T-cell (primary cell): Measurements from ENCODE around the gene ULK1. TPM values are rescaled to one million over a fixed set of nuclear protein-coding genes. Genes with fewer than 3 reads are reported as not detected.

Experiments
- ATAC-seq, 4 experiments: fragments of 200-7000 bp in 3 of 4; fragments of 150-1000 bp in 1 of 4; cut with Tn5 transposase; replicated peaks in 1 of 4; 1 replicate in 3 of 4; 2 replicates in 1 of 4; pipeline ENCODE4 v1.10.0; 2021; ENCODE audit warnings: moderate library complexity in 3 of 4, mild to moderate bottlenecking in 2 of 4, moderate number of reproducible peaks in 1 of 4
- CTCF ChIA-PET, 2 donors: fragments of 300-600 bp; sonication (Branson Sonifier 250); formaldehyde crosslinking; loops; one replicate each; lab custom pipeline; 2022; ENCODE audit warnings: antibody characterized with exemption in 2 of 2; lab: Charles Lee
- POLR2A ChIA-PET, 2 donors: fragments of 300-600 bp; sonication (Branson Sonifier 250); formaldehyde crosslinking; loops; one replicate each; lab custom pipeline; 2022; ENCODE audit warnings: antibody characterized with exemption in 2 of 2; lab: Charles Lee
- DNase-seq, 35 experiments: peaks; one replicate each; pipeline versions ENCODE4 v3.0.0 to v3.0.0-alpha.2; 2013 to 2023
- H3K27ac ChIP-seq: one replicate; pipeline ENCODE4 v1.5.1; 2013; ENCODE audit warnings: low read length
- H3K27me3 ChIP-seq, 2 experiments: replicated peaks in 1 of 2; 1 replicate in 1 of 2; 2 replicates in 1 of 2; pipeline versions ENCODE4 v1.6.1 to v1.7.0; 2013; ENCODE audit warnings: low read length in 1 of 2, mixed read lengths in 1 of 2; ENCODE audit not compliant: control insufficient read depth in 2 of 2, insufficient read depth in 2 of 2; ENCODE audit errors: extremely low read depth in 1 of 2
- H3K36me3 ChIP-seq, 2 donors: 1 replicate in 1 of 2; 2 replicates in 1 of 2; pipeline versions ENCODE4 v1.6.1 to v1.7.0; 2013; ENCODE audit warnings: low read length in 1 of 2; ENCODE audit not compliant: control insufficient read depth in 2 of 2, insufficient read depth in 1 of 2; ENCODE audit errors: extremely low read depth in 1 of 2
- H3K4me1 ChIP-seq, 2 experiments: 1 replicate in 1 of 2; 2 replicates in 1 of 2; pipeline versions ENCODE4 v1.6.1 to v1.7.0; 2013; ENCODE audit warnings: low read length in 2 of 2, mixed read lengths in 1 of 2; ENCODE audit not compliant: insufficient read depth in 2 of 2, control insufficient read depth in 1 of 2; ENCODE audit errors: extremely low read depth in 1 of 2
- H3K4me3 ChIP-seq, 2 donors: 1 replicate in 1 of 2; 2 replicates in 1 of 2; pipeline versions ENCODE4 v1.5.1 to v1.7.0; 2013; ENCODE audit warnings: mild to moderate bottlenecking in 2 of 2, low read length in 1 of 2, moderate library complexity in 1 of 2; ENCODE audit not compliant: control insufficient read depth in 1 of 2; ENCODE audit errors: extremely low read depth in 1 of 2
- H3K9me3 ChIP-seq: 2 replicates; pipeline ENCODE4 v1.7.0; 2013
- H3K27ac Mint-ChIP-seq, 2 donors: one replicate each; pipeline ENCODE4 v1.8.0; 2020 to 2021; ENCODE audit warnings: mild to moderate bottlenecking in 2 of 2, mixed read lengths in 2 of 2
- H3K27me3 Mint-ChIP-seq, 2 donors: one replicate each; pipeline ENCODE4 v1.8.0; 2021 to 2022; ENCODE audit warnings: mixed read lengths in 2 of 2
- H3K36me3 Mint-ChIP-seq: one replicate; pipeline ENCODE4 v1.8.0; 2021; ENCODE audit warnings: mixed read lengths
- H3K4me1 Mint-ChIP-seq, 3 donors: one replicate each; pipeline ENCODE4 v1.8.0; 2020 to 2022; ENCODE audit warnings: mixed read lengths in 3 of 3, mild to moderate bottlenecking in 1 of 3
- H3K4me3 Mint-ChIP-seq, 3 donors: one replicate each; pipeline ENCODE4 v1.8.0; 2020 to 2022; ENCODE audit warnings: mild to moderate bottlenecking in 3 of 3, mixed read lengths in 3 of 3, moderate library complexity in 3 of 3
- H3K9me3 Mint-ChIP-seq, 3 donors: one replicate each; pipeline ENCODE4 v1.8.0; 2020 to 2022; ENCODE audit warnings: mixed read lengths in 3 of 3
- WGBS: methylation state at CpG from one replicate; pipeline ENCODE4 v1.1.5; 2013; ENCODE audit warnings: missing lambda C conversion rate; ENCODE audit not compliant: insufficient coverage; 5-methylcytosine and 5-hydroxymethylcytosine counted together
- total RNA-seq, 35 experiments: library from RNA in 6 of 35; stranded (reverse) in 6 of 35; fragments of 120-200 nt in 1 of 35; gene quantifications; one replicate each; pipeline versions ENCODE4 v1.2.1 to v1.2.4 and lab custom pipeline; 2013 to 2026

Gene ULK1
- total RNA-seq, 5 donors from 2014 or later (not counting 1 experiment from before 2014, with no cell fraction given) = 53.3 to 89.6 (median 57.8) TPM

GRCh38 chr12:131867471-131867870 is 27.0 kb upstream of the ULK1 start:
- no peak overlapping the region for H3K4me3 Mint-ChIP-seq

GRCh38 chr12:131867891-131868675 is 26.3 kb upstream of the ULK1 start:
- ChIA-PET POLR2A (no interaction called here), CTCF (no interaction called here)
- Mint-ChIP-seq H3K27me3 (no peaks in the 10 kb centered on the region), H3K9me3 (no peaks in the 10 kb centered on the region), H3K27ac (no peak overlapping the region), H3K4me3 (no peak overlapping the region), H3K4me1 (no peaks in the 10 kb centered on the region), H3K36me3 (no peaks in the 10 kb centered on the region)
- no peak overlapping the region for H3K4me3 ChIP-seq
- H3K36me3 ChIP-seq = no peaks in the 10 kb centered on the region
- peaks cover 0 to 5% of the 10 kb centered on the region in 2 experiments for H3K27me3 ChIP-seq
- DNase-seq = no peak
- H3K9me3 ChIP-seq = no peaks in the 10 kb centered on the region
- ATAC-seq = no peak
- 88% methylated on average over 28 of the region's 28 CpGs for WGBS
- no peaks in the 10 kb centered on the region for H3K4me1 ChIP-seq
- no peak overlapping the region for H3K27ac ChIP-seq

More at GRCh38 chr12:131867471-131867870, 27.0 kb upstream of the ULK1 start:
- no peaks in the 10 kb centered on the region for H3K9me3 Mint-ChIP-seq
- no peaks in the 10 kb centered on the region for H3K36me3 ChIP-seq
- H3K27me3 Mint-ChIP-seq = no peaks in the 10 kb centered on the region
- H3K27ac ChIP-seq = no peak overlapping the region
- H3K4me1 Mint-ChIP-seq = no peaks in the 10 kb centered on the region
- no peak overlapping the region for H3K4me3 ChIP-seq
- no peaks in the 10 kb centered on the region for H3K4me1 ChIP-seq
- ATAC-seq = no peak
- POLR2A ChIA-PET = no interaction called here
- CTCF ChIA-PET = no interaction called here
- 79% methylated on average over 10 of the region's 10 CpGs for WGBS
- DNase-seq = no peak
- H3K9me3 ChIP-seq = no peaks in the 10 kb centered on the region
- peaks cover 0 to 10% of the 10 kb centered on the region in 2 experiments for H3K27me3 ChIP-seq
- H3K36me3 Mint-ChIP-seq = no peaks in the 10 kb centered on the region
- no peak overlapping the region for H3K27ac Mint-ChIP-seq

- CTCF ChIA-PET = no interaction called here
- no peaks in the 10 kb centered on the region for H3K27me3 ChIP-seq
- ATAC-seq = no peak
Observed at GRCh38 chr12:131869871-131870418, 24.5 kb upstream of the ULK1 start.

GRCh38 chr12:131871677-131872076 is 22.7 kb upstream of the ULK1 start:
- no peak for ATAC-seq
- no peak for DNase-seq
- H3K27me3 Mint-ChIP-seq = peaks cover 0 to 3% of the 10 kb centered on the region in 2 donors
- WGBS = 82% methylated on average over 6 of the region's 6 CpGs
- ChIA-PET POLR2A (no interaction called here), CTCF (no interaction called here)
- H3K36me3 Mint-ChIP-seq = no peaks in the 10 kb centered on the region
- no peaks in the 10 kb centered on the region for H3K4me1 Mint-ChIP-seq
- H3K4me3 Mint-ChIP-seq = no peak overlapping the region
- H3K27me3 ChIP-seq = no peaks in the 10 kb centered on the region
- H3K4me1 ChIP-seq = no peaks in the 10 kb centered on the region
- H3K4me3 ChIP-seq = no peak overlapping the region
- H3K36me3 ChIP-seq = no peaks in the 10 kb centered on the region
- no peaks in the 10 kb centered on the region for H3K9me3 ChIP-seq
- peaks cover 0 to 4% (median 2%) of the 10 kb centered on the region in 3 donors for H3K9me3 Mint-ChIP-seq
- H3K27ac Mint-ChIP-seq = no peak overlapping the region
- no peak overlapping the region for H3K27ac ChIP-seq

More at GRCh38 chr12:131869871-131870418, 24.5 kb upstream of the ULK1 start:
- Histone ChIP-seq H3K9me3 (no peaks in the 10 kb centered on the region), H3K27ac (no peak overlapping the region), H3K4me3 (no peak overlapping the region), H3K36me3 (no peaks in the 10 kb centered on the region), H3K4me1 (no peaks in the 10 kb centered on the region)
- Mint-ChIP-seq H3K4me1 (no peaks in the 10 kb centered on the region), H3K36me3 (no peaks in the 10 kb centered on the region), H3K27me3 (peaks cover 0 to 3% of the 10 kb centered on the region in 2 donors), H3K9me3 (peaks cover 0 to 4% (median 2%) of the 10 kb centered on the region in 3 donors), H3K27ac (no peak overlapping the region), H3K4me3 (no peak overlapping the region)
- POLR2A ChIA-PET = no interaction called here
- no peak for DNase-seq
- 91% methylated on average over 8 of the region's 16 CpGs for WGBS

- Mint-ChIP-seq H3K4me1 (no peaks in the 10 kb centered on the region), H3K36me3 (no peaks in the 10 kb centered on the region), H3K27me3 (peaks cover 0 to 3% of the 10 kb centered on the region in 2 donors), H3K27ac (no peak overlapping the region), H3K9me3 (peaks cover 0 to 4% (median 2%) of the 10 kb centered on the region in 3 donors), H3K4me3 (no peak overlapping the region)
- DNase-seq = no peak
- peaks cover 0 to 4% of the 10 kb centered on the region in 2 experiments for H3K27me3 ChIP-seq
- 83% methylated on average over 17 of the region's 21 CpGs for WGBS
- ChIA-PET POLR2A (interaction anchor here in 1 of 2 donors (0.6 kb wide), 1 partner anchor 1056 kb away, joined by 4 read pairs; no protein-coding TSS in a partner anchor), CTCF (no interaction called here)
- no peak overlapping the region for H3K4me3 ChIP-seq
- no peaks in the 10 kb centered on the region for H3K9me3 ChIP-seq
- H3K4me1 ChIP-seq = no peaks in the 10 kb centered on the region
- H3K36me3 ChIP-seq = no peaks in the 10 kb centered on the region
- ATAC-seq = no peak
- H3K27ac ChIP-seq = no peak overlapping the region
Observed at GRCh38 chr12:131872154-131873051, 22.0 kb upstream of the ULK1 start.

GRCh38 chr12:131873293-131873692 is 21.1 kb upstream of the ULK1 start:
- CTCF ChIA-PET = no interaction called here
- Mint-ChIP-seq H3K27ac (no peak overlapping the region), H3K27me3 (peaks cover 0 to 3% of the 10 kb centered on the region in 2 donors), H3K9me3 (peaks cover 0 to 4% (median 2%) of the 10 kb centered on the region in 3 donors), H3K36me3 (no peaks in the 10 kb centered on the region), H3K4me3 (no peak overlapping the region), H3K4me1 (no peaks in the 10 kb centered on the region)
- DNase-seq = no peak
- no peak for ATAC-seq
- Histone ChIP-seq H3K27me3 (peaks cover 0 to 4% of the 10 kb centered on the region in 2 experiments), H3K9me3 (no peaks in the 10 kb centered on the region), H3K36me3 (no peaks in the 10 kb centered on the region), H3K27ac (no peak overlapping the region), H3K4me3 (no peak overlapping the region), H3K4me1 (no peaks in the 10 kb centered on the region)
- 95% methylated on average over 17 of the region's 21 CpGs for WGBS
- POLR2A ChIA-PET = no interaction called here
